ENCODE results near the gene WDR90.

DNA sequence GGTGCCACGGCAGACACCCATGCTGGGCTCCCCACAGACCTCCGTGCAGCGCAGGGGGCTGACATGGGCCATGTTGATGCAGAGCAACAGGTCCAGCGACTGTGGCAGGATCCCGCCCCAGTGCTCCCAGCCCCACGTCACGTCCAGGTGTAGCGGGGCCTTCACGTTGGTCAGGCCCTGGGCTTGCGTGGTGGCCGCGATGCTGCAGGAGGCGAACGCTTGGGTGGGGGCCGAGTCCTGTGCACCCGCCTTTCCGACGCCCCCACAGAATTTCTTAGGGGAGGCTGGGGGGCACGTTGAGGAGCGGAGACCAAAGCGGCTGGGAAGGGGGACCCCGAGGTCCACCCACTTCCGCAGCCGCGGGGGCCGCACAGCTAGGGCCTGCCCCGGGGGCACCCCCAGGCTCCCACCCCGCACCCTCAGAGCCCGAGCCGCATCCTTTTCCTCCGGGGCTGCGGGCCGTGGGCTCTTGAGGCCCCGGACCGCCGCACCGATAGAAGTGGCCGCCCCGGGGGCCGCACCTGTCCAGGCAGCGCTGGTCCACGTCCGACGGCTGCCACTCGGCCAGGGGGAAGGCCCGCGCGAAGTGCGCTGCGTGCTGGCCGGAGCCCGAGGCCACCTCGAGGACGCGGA is 13.5 kb upstream of the WDR90 start:
- TF ChIP-seq, protein P1, sequence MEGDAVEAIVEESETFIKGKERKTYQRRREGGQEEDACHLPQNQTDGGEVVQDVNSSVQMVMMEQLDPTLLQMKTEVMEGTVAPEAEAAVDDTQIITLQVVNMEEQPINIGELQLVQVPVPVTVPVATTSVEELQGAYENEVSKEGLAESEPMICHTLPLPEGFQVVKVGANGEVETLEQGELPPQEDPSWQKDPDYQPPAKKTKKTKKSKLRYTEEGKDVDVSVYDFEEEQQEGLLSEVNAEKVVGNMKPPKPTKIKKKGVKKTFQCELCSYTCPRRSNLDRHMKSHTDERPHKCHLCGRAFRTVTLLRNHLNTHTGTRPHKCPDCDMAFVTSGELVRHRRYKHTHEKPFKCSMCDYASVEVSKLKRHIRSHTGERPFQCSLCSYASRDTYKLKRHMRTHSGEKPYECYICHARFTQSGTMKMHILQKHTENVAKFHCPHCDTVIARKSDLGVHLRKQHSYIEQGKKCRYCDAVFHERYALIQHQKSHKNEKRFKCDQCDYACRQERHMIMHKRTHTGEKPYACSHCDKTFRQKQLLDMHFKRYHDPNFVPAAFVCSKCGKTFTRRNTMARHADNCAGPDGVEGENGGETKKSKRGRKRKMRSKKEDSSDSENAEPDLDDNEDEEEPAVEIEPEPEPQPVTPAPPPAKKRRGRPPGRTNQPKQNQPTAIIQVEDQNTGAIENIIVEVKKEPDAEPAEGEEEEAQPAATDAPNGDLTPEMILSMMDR (conservative IDR thresholded peaks at IDR 0.05; ENCODE audit: low read depth, low read length), result no peak
- TF ChIP-seq EZH2 (IDR thresholded peaks at IDR 0.05; ENCODE audit: borderline replicate concordance, low read depth, low read length, poor library complexity, severe bottlenecking), result no peak
